ENCODE data around the gene PUM1.

Gene PUM1

DNA sequence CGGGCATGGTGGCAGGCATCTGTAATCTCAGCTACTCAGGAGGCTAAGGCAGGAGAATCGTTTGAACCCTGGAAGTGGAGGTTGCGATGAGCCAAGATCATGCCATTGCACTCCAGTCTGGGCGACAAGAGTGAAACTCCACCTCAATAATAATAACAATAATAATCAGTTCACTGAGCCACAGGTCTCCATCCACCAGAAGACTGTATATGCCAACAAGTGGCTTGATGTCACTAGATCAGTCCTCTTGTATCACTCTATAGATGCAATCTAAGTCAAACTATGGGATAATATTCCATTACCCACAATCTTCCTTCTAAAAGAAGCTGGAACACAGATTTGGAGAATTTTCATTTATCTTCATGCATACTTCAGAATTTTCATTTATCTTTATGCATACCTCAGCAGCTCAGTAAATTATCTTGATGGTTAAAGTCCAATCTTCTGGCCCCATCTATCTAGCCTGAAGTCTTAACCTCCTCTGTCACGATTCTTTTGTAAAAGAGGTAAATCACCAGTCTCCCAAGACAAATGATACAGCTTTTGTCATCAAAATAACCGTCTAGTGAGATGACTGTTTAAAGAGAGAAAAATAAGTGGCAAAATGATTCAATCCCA lies 61.8 kb downstream of the PUM1 start:
- Histone ChIP-seq H4K20me1 (ENCODE audit: insufficient read depth) (peaks cover 42% of the 10 kb centered on the region), H3K4me1 (ENCODE audit: low read depth, poor library complexity, severe bottlenecking) (peaks cover 11% of the 10 kb centered on the region), H2AFZ (ENCODE audit: low read depth) (no peak overlapping the region), H3K27ac (no peak overlapping the region; the same call in 1 of the 2 replicates), H3K9ac (no peak overlapping the region), H3K4me3 (IDR thresholded peaks at IDR 0.05; ENCODE audit: insufficient read depth, low read depth, low read length) (no peak overlapping the region), H3K79me2 (ENCODE audit: insufficient read depth, low read depth) (peaks cover 67% of the 10 kb centered on the region), H3K27me3 (ENCODE audit: insufficient read depth, low read depth) (no peaks in the 10 kb centered on the region), H3K36me3 (ENCODE audit: insufficient read depth) (0 out of 2 replicates have a peak, but pooled peaks cover 12% of the 10 kb centered on the region), H3K4me2 (no peak overlapping the region)
- TF ChIP-seq, protein P1, sequence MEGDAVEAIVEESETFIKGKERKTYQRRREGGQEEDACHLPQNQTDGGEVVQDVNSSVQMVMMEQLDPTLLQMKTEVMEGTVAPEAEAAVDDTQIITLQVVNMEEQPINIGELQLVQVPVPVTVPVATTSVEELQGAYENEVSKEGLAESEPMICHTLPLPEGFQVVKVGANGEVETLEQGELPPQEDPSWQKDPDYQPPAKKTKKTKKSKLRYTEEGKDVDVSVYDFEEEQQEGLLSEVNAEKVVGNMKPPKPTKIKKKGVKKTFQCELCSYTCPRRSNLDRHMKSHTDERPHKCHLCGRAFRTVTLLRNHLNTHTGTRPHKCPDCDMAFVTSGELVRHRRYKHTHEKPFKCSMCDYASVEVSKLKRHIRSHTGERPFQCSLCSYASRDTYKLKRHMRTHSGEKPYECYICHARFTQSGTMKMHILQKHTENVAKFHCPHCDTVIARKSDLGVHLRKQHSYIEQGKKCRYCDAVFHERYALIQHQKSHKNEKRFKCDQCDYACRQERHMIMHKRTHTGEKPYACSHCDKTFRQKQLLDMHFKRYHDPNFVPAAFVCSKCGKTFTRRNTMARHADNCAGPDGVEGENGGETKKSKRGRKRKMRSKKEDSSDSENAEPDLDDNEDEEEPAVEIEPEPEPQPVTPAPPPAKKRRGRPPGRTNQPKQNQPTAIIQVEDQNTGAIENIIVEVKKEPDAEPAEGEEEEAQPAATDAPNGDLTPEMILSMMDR (conservative IDR thresholded peaks at IDR 0.05; ENCODE audit: low read depth, low read length) = no peak

DNA sequence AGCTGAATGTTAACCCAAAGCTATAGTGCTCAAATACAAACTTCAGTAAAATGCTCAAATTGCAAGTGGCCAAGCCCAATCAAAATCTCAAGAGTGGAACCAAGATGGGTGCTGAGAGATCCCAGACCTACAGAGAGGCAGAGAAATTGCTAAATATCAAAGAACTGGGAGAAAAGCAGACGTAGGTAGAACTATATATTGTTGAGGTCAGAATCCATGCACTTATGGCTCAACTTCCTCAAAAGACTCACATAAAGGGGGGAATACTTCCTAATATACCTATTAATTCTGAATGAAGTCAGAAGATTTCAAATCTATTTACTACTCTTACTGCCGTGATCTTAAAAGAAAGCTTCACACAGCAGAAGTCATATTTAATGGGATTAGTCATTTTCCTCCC lies 65.2 kb downstream of the PUM1 start:
- Histone ChIP-seq H4K20me1 (ENCODE audit: insufficient read depth) (peaks cover 23% of the 10 kb centered on the region), H3K4me3 (IDR thresholded peaks at IDR 0.05; ENCODE audit: insufficient read depth, low read depth, low read length) (no peak overlapping the region), H3K9ac (no peak overlapping the region), H2AFZ (ENCODE audit: low read depth) (no peak overlapping the region), H3K4me1 (ENCODE audit: low read depth, poor library complexity, severe bottlenecking) (peaks cover 33% of the 10 kb centered on the region), H3K79me2 (ENCODE audit: insufficient read depth, low read depth) (peaks cover 74% of the 10 kb centered on the region), H3K36me3 (ENCODE audit: insufficient read depth) (0 out of 2 replicates have a peak, but pooled peaks cover 12% of the 10 kb centered on the region), H3K27me3 (ENCODE audit: insufficient read depth, low read depth) (no peaks in the 10 kb centered on the region), H3K4me2 (no peak overlapping the region), H3K27ac (no peak overlapping the region)
- TF ChIP-seq, protein P1 (conservative IDR thresholded peaks at IDR 0.05; ENCODE audit: low read depth, low read length) = no peak

DNA sequence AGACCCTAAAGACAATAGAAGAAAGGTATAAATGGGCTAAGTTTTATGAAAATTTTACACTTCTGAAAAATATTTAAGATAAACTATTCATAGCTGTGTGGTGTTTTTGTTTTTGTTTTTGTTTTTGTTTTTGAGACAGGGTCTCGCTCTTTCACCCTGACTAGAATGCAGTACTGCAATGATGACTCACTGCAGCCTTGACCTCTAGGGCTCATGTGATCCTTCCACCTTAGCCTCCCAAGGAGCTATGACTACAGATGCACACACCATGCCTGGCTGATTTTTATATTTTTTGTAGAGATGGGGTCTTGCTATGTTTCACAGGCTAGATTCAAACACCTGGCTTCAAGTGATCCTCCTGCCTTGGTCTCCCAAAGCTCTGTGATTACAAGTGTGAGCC lies 66.6 kb downstream of the PUM1 start:
- peaks cover 33% of the 10 kb centered on the region for H3K4me1 ChIP-seq (ENCODE audit: low read depth, poor library complexity, severe bottlenecking)
- H3K36me3 ChIP-seq (ENCODE audit: insufficient read depth) = 0 out of 2 replicates have a peak, but pooled peaks cover 12% of the 10 kb centered on the region
- no peak overlapping the region for H3K4me2 ChIP-seq
- H4K20me1 ChIP-seq (ENCODE audit: insufficient read depth) = peaks cover 14% of the 10 kb centered on the region
- no peak overlapping the region for H3K9ac ChIP-seq
- H3K27ac ChIP-seq = no peak overlapping the region
- no peak overlapping the region for H3K4me3 ChIP-seq (IDR thresholded peaks at IDR 0.05; ENCODE audit: insufficient read depth, low read depth, low read length)
- TF ChIP-seq, protein P1 (conservative IDR thresholded peaks at IDR 0.05; ENCODE audit: low read depth, low read length) = no peak
- no peak overlapping the region for H2AFZ ChIP-seq (ENCODE audit: low read depth)
- H3K79me2 ChIP-seq (ENCODE audit: insufficient read depth, low read depth) = peaks cover 73% of the 10 kb centered on the region
- no peaks in the 10 kb centered on the region for H3K27me3 ChIP-seq (ENCODE audit: insufficient read depth, low read depth)

DNA sequence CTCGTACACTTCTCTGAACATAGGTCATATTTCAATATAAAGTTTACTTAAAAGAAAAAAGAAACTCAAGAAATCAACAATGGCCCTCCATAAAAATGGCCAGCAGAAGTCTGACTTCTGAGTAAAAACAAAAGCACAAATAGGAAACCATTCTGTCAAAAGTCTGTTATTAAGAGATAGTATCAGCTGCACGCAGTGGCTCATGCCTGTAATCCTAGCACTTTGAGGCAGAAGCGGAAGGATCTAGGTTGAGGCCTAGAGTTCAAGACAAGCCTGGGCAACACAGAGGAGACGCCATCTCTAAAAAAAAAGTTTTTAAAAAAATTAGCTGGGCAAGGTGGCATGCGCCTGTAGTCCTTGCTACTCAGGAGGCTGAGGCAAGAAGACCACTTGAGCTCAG lies 67.3 kb downstream of the PUM1 start:
- H2AFZ ChIP-seq (ENCODE audit: low read depth) = no peak overlapping the region
- 0 out of 2 replicates have a peak, but pooled peaks cover 10% of the 10 kb centered on the region for H3K36me3 ChIP-seq (ENCODE audit: insufficient read depth)
- no peak overlapping the region for H3K4me2 ChIP-seq
- H3K27me3 ChIP-seq (ENCODE audit: insufficient read depth, low read depth) = no peaks in the 10 kb centered on the region
- TF ChIP-seq, protein P1 (conservative IDR thresholded peaks at IDR 0.05; ENCODE audit: low read depth, low read length) = no peak
- H3K27ac ChIP-seq = no peak overlapping the region
- H3K4me3 ChIP-seq (IDR thresholded peaks at IDR 0.05; ENCODE audit: insufficient read depth, low read depth, low read length) = no peak overlapping the region
- H3K9ac ChIP-seq = no peak overlapping the region
- H3K79me2 ChIP-seq (ENCODE audit: insufficient read depth, low read depth) = peaks cover 70% of the 10 kb centered on the region
- peaks cover 16% of the 10 kb centered on the region for H4K20me1 ChIP-seq (ENCODE audit: insufficient read depth)
- H3K4me1 ChIP-seq (ENCODE audit: low read depth, poor library complexity, severe bottlenecking) = peaks cover 33% of the 10 kb centered on the region

All from KMS-11 (cell line).